MCF 10A (cell line): ENCODE results near the gene CHMP5. TPM values are rescaled to one million over a fixed set of nuclear protein-coding genes. Genes with fewer than 3 reads are reported as not detected.

Experiments used
- BruUV-seq: library from RNA; stranded (reverse); fragments of 400-500 nt; replicated peaks from 2 replicates; lab custom pipeline; 2021; lab: Mats Ljungman, UMichigan
- CTCF ChIA-PET: fragments of 300-600 bp; sonication (Branson Sonifier 250); formaldehyde crosslinking; extraction: SDS; loops from one replicate; lab custom pipeline; 2021; ENCODE audit warnings: antibody characterized with exemption, inconsistent platforms; lab: Yijun Ruan, JAX
- POLR2A ChIA-PET: fragments of 300-600, 350-650 bp; sonication (Branson Sonifier 250); formaldehyde crosslinking; extraction: SDS; loops from one replicate; lab custom pipeline; 2020; ENCODE audit warnings: antibody characterized with exemption, inconsistent platforms; lab: Yijun Ruan, JAX
- DNase-seq: peaks from one replicate; pipeline ENCODE4 v3.0.0-alpha.2; 2018; ENCODE audit not compliant: unreplicated experiment
- H3K27ac Mint-ChIP-seq: one replicate; pipeline ENCODE4 v1.8.0; 2022; ENCODE audit warnings: mild to moderate bottlenecking, low read depth, mixed read lengths; ENCODE audit not compliant: unreplicated experiment
- H3K27me3 Mint-ChIP-seq: one replicate; pipeline ENCODE4 v1.8.0; 2022; ENCODE audit warnings: mixed read lengths; ENCODE audit not compliant: insufficient read depth, unreplicated experiment
- H3K36me3 Mint-ChIP-seq: one replicate; pipeline ENCODE4 v1.8.0; 2022; ENCODE audit warnings: mild to moderate bottlenecking, moderate library complexity, mixed read lengths; ENCODE audit not compliant: insufficient read depth, unreplicated experiment
- H3K4me1 Mint-ChIP-seq: one replicate; pipeline ENCODE4 v1.8.0; 2022; ENCODE audit warnings: mixed read lengths; ENCODE audit not compliant: insufficient read depth, unreplicated experiment
- H3K4me3 Mint-ChIP-seq: one replicate; pipeline ENCODE4 v1.8.0; 2022; ENCODE audit warnings: mild to moderate bottlenecking, moderate library complexity, mixed read lengths; ENCODE audit not compliant: unreplicated experiment
- H3K9me3 Mint-ChIP-seq: one replicate; pipeline ENCODE4 v1.8.0; 2022; ENCODE audit warnings: mixed read lengths; ENCODE audit not compliant: unreplicated experiment
- intact Hi-C: fragments of 100-400 bp; cut with micrococcal nuclease; formaldehyde crosslinking; loops from 2 replicates; pipeline ENCODE4 v1.14.1; 2022
- total RNA-seq: library from RNA; stranded (reverse); gene quantifications from 2 replicates; pipeline ENCODE4 v1.2.3, GENCODE V29; 2022
- TF ChIP-seq, protein P1 (sequence below): fragments of 200-600 bp; IDR thresholded peaks from one replicate; pipeline ENCODE4 v1.8.0; 2022; ENCODE audit warnings: antibody characterized with exemption, mild to moderate bottlenecking; ENCODE audit not compliant: unreplicated experiment

The CHMP5 gene
- total RNA-seq, 1 experiment from 2014 or later = 67.6 TPM

DNA sequence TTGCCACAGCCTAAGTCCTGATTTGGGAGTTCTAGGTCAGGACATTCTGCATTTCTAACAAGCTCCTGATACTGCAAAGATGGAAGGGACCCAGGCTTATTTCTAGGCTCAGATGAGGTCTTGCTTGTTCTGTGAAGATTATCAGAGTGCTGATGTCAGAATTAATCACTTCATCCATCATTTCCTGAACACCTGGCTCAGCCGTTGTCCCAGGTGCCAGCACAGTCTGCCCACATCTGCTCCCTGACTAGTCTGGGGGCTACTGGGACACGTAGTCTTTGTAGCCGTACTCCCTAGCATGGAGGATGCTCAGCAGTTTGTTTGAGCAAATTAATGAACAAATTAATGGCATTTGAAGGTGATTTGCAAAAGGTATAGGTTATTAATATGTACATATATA, 42.8 kb upstream of the CHMP5 start:
- H3K36me3 Mint-ChIP-seq = no peaks in the 10 kb centered on the region
- TF ChIP-seq, protein P1, sequence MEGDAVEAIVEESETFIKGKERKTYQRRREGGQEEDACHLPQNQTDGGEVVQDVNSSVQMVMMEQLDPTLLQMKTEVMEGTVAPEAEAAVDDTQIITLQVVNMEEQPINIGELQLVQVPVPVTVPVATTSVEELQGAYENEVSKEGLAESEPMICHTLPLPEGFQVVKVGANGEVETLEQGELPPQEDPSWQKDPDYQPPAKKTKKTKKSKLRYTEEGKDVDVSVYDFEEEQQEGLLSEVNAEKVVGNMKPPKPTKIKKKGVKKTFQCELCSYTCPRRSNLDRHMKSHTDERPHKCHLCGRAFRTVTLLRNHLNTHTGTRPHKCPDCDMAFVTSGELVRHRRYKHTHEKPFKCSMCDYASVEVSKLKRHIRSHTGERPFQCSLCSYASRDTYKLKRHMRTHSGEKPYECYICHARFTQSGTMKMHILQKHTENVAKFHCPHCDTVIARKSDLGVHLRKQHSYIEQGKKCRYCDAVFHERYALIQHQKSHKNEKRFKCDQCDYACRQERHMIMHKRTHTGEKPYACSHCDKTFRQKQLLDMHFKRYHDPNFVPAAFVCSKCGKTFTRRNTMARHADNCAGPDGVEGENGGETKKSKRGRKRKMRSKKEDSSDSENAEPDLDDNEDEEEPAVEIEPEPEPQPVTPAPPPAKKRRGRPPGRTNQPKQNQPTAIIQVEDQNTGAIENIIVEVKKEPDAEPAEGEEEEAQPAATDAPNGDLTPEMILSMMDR = no peak
- H3K4me1 Mint-ChIP-seq = peaks cover 11% of the 10 kb centered on the region
- CTCF ChIA-PET = interaction anchor here (0.7 kb wide), 1 partner anchor 72 kb away, joined by 4 read pairs; no protein-coding TSS in a partner anchor
- H3K27me3 Mint-ChIP-seq = no peaks in the 10 kb centered on the region
- no peak for DNase-seq
- intact Hi-C loops = loop anchor here (10.0 kb wide), 1 partner anchor 637 kb away; no protein-coding TSS in a partner anchor
- no TSS peak for BruUV-seq
- H3K9me3 Mint-ChIP-seq = no peaks in the 10 kb centered on the region
- no peak overlapping the region for H3K27ac Mint-ChIP-seq
- POLR2A ChIA-PET = interaction anchor here (0.7 to 1.0 kb wide), 2 partner anchors 71 to 141 kb away, joined by 3 to 4 read pairs; no protein-coding TSS in a partner anchor
- H3K4me3 Mint-ChIP-seq = no peak overlapping the region

DNA sequence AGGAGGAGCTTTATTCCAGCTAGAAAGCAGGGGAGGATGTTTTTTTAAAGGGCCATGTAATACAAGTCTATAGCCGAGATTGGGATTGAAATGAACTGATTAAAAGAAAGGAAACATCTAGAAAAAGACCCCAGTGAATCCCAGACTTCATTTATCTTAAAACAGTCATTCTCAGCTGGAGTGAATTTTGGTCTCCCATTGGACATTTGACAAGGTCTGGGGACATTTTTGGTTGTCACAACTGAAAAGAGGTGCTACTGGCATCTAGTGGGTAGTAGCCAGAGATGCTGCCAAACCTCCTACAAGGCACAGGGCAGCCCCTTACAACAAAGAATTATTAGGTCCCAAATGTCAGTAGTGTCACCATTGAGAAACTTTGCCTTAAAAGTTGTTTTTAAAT, 41.2 kb upstream of the CHMP5 start:
- Mint-ChIP-seq H3K4me1 (peaks cover 18% of the 10 kb centered on the region), H3K27ac (no peak overlapping the region), H3K9me3 (no peaks in the 10 kb centered on the region), H3K4me3 (no peak overlapping the region), H3K27me3 (no peaks in the 10 kb centered on the region), H3K36me3 (no peaks in the 10 kb centered on the region)
- CTCF ChIA-PET = interaction anchor here (0.7 to 1.4 kb wide), 9 partner anchors 18 to 397 kb away, joined by 3 to 4 read pairs (median 3); no protein-coding TSS in a partner anchor
- DNase-seq = no peak
- TF ChIP-seq, protein P1 = no peak
- no TSS peak for BruUV-seq
- intact Hi-C loops = loop anchor here (2.0 to 10.0 kb wide), 2 partner anchors 59 to 639 kb away; no protein-coding TSS in a partner anchor
- POLR2A ChIA-PET = interaction anchor here (0.6 to 6.7 kb wide), 5 partner anchors 62 to 199 kb away, joined by 3 to 53 read pairs (median 3); partner anchors contain the start of gene DNAJA1

DNA sequence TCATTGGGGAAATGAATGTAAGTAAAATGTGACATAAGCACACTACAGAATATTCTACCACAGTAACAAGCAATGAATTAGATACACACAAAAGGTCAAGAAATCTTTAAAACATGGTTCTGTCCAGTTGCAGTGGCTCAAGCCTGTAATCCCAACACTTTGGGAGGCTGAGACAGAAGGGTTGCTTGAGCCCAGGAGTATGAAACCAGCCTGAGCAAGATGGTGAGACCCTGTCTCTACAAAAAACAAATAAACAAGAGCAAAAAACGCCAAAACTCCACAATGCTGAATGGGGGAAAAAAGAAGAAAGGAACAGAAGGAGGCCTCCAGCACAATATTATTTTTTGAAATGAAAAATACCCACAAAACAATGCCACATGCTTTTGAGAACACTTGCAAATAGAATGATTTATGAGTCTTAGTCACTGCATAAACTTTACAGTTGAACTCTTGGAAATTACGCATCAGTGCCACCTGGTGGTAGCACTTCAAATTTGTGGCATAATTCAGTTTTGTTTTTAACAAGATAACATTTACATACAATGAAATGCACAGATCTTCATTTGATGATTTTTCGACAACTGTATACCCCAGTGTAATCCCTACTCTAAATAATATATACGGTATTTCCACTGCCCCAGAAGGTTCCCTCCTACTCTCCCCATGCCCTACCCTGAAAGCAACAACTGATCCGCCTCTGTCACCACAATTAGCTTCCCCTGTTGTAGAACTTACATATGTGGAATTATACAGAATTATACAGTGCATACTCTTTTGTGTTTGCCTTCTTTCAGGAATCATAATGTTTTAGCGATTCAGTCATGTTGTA, 39.3 kb upstream of the CHMP5 start:
- POLR2A ChIA-PET = interaction anchor here (0.6 to 6.7 kb wide), 23 partner anchors 10 to 285 kb away, joined by 3 to 53 read pairs (median 4); partner anchors contain the start of genes BAG1, CHMP5, NFX1 and SMU1
- intact Hi-C loops = loop anchor here (1.0 to 10.0 kb wide), 4 partner anchors 61 to 641 kb away; no protein-coding TSS in a partner anchor
- Mint-ChIP-seq H3K36me3 (no peaks in the 10 kb centered on the region), H3K4me1 (peaks cover 33% of the 10 kb centered on the region), H3K27me3 (no peaks in the 10 kb centered on the region), H3K9me3 (no peaks in the 10 kb centered on the region), H3K4me3 (no peak overlapping the region), H3K27ac (no peak overlapping the region)
- CTCF ChIA-PET = interaction anchor here (0.6 to 3.9 kb wide), 50 partner anchors 9 to 634 kb away, joined by 3 to 32 read pairs (median 4); partner anchors contain the start of genes B4GALT1, BAG1, CHMP5 and NOL6
- no TSS peak for BruUV-seq
- peak; percentile 83 for DNase-seq
- TF ChIP-seq, protein P1 = peak; percentile 52
